HG03095 (cell line): ENCODE data around the gene C19orf12.

Experiments
- ATAC-seq: cut with Tn5 transposase; IDR thresholded peaks from one replicate; pipeline ENCODE4 v1.9.1; 2021; ENCODE audit warnings: moderate library complexity; ENCODE audit not compliant: unreplicated experiment

The C19orf12 gene

GRCh38 chr19:29697523-29698261 is 17.4 kb downstream of the C19orf12 start:
- no peak for ATAC-seq

- no peak for ATAC-seq
These were observed 18.6 kb downstream of the C19orf12 start for GRCh38 chr19:29696565-29696846.

- ATAC-seq: no peak
These were observed 19.1 kb downstream of the C19orf12 start for GRCh38 chr19:29695765-29696564.

GRCh38 chr19:29694669-29695627 is 20.1 kb downstream of the C19orf12 start:
- peak; percentile 95 for ATAC-seq

GRCh38 chr19:29694161-29694560 is 20.9 kb downstream of the C19orf12 start:
- no peak for ATAC-seq

- ATAC-seq: no peak
These were observed 24.2 kb downstream of the C19orf12 start for GRCh38 chr19:29690842-29691241.

GRCh38 chr19:29687897-29688728 is 26.9 kb downstream of the C19orf12 start:
- no peak for ATAC-seq

- no peak for ATAC-seq
These were observed 27.7 kb downstream of the C19orf12 start for GRCh38 chr19:29687244-29687896.

GRCh38 chr19:29686285-29686805 is 28.7 kb downstream of the C19orf12 start:
- ATAC-seq: no peak

GRCh38 chr19:29685326-29685725 is 29.7 kb downstream of the C19orf12 start:
- ATAC-seq: no peak

- no peak for ATAC-seq
These were observed 32.1 kb downstream of the C19orf12 start for GRCh38 chr19:29683009-29683408.

- no peak for ATAC-seq
These were observed 32.7 kb downstream of the C19orf12 start for GRCh38 chr19:29682236-29682895.

GRCh38 chr19:29681422-29682235 is 33.4 kb downstream of the C19orf12 start:
- ATAC-seq: no peak

- no peak for ATAC-seq
These were observed 34.1 kb downstream of the C19orf12 start for GRCh38 chr19:29680937-29681336.

- ATAC-seq: peak; percentile 67
These were observed 34.6 kb downstream of the C19orf12 start for GRCh38 chr19:29680447-29680846.

GRCh38 chr19:29679598-29680210 is 35.4 kb downstream of the C19orf12 start:
- no peak for ATAC-seq

- no peak for ATAC-seq
These were observed 36.5 kb downstream of the C19orf12 start for GRCh38 chr19:29678484-29679106.
